A172 (cell line): ENCODE data around the gene CDSN. TPM values are rescaled to one million over a fixed set of nuclear protein-coding genes. Genes with fewer than 3 reads are reported as not detected.
A peak's percentile ranks its signal among the peaks of the same experiment; 100 is the strongest.
"Not testable (repeated sequence)": the region's sequence is repeated elsewhere in the genome, so short reads cannot be mapped to it uniquely, and the experiment has no call there.

Experiments used
- DNase-seq: peaks from one replicate; pipeline ENCODE4 v3.0.0-alpha.2; 2015; ENCODE audit warnings: low spot score
- total RNA-seq: library from RNA; depleted of rRNA; stranded (reverse); fragments of >200 nt; shearing (Covaris generic); gene quantifications from 2 replicates; pipeline ENCODE4 v1.2.3, GENCODE V29; 2014; rRNA removed

CDSN gene
- not detected in 2 replicates for total RNA-seq

DNA sequence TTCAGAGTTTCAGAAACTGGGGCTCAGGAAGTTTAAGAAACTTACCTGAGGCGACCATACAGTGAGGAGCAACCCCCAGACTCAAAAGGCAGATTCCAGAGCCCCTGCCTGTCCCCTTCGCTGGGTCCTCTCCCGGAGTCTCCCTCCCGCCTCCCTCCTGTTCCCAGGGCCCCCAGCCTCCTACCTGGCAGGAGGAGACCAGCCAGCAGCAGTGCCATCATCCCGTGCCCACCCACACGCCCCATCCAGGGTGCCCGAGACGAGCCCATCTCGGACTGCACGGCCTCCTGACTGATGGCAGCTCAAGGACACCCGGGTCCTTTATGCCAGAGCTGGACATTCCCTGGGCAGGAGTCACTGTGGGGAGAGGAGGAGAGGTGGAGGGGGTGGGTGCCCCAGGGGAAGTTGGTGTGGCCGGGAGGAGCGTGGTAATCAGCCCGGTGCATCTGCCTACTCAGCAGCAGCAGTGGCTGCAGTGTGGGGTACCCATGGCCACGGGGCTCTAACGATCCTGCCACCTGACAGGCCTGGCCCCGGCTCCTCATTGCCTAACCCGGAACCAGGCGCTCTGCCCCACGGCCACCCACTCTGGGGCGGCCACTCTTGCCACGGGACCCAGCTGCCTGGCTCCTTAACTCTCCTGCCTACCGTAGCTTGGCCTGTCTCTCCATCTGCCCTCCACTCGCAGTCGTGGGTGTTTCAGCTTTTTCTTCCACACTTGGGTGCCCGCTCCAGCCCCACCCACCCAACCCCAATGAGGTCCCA lies at the start of gene CDSN:
Gene CDSN, minus strand, starts transcription at position 296 of the 765 bp plus-strand sequence. Its CDS starts 27 bp downstream, at position 269.
- DNase-seq = no peak

DNA sequence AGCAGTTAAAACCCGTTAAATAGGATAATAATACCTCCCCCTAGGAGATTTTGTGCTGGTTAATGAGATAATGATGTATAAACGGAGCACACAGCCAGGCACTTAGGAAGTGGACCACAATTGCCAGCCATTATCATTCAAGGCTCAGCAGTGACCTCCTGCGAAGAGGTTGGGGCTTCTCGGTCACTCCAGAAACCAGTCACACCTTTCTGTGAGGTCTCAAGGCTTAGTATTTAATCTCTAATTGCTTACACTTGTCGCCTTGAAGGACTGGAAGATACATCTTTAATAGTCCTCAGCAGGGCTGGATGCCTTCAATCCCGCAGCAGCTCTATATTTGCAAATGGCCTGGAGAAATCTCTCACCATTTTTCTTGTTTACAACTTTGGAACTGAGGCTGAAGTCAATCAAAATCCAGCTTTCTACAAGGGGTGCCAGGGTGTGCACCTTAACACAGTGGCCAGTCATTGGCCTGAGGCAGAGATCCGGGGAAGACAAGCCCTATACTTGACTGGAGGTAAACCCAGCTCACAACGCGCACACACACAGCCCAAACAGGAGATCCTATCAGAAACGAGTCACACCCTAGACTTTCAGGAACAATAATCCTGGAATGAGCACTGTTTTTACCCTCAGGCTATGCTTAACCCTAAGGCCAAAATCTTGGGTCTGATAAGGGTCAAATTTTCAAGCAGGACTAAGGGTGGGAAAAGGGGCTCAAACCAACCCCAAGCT lies 49.0 kb upstream of the CDSN start:
- DNase-seq = no peak

- no peak for DNase-seq
Observed at GRCh38 chr6:31168606-31169005, 48.4 kb upstream of the CDSN start.

DNA sequence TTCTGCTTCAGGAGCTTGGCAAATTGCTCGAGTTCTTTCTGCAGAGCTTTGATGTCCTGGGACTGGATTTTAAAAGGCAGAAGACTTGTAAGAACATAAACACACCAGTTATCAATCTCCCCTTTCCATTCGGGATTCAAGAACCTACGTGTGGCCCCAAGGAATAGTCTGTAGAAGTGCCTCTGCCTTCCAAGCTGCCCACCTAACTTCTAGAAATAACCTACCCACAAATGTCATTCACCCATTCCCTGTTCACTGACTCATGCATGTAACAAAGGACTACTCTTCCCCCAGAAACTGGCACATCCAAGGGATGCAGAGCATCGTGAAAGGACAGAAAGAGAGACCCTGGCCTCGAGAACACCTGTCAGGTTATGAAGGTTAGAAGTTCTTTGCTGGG lies 45.7 kb upstream of the CDSN start:
- DNase-seq = no peak

DNA sequence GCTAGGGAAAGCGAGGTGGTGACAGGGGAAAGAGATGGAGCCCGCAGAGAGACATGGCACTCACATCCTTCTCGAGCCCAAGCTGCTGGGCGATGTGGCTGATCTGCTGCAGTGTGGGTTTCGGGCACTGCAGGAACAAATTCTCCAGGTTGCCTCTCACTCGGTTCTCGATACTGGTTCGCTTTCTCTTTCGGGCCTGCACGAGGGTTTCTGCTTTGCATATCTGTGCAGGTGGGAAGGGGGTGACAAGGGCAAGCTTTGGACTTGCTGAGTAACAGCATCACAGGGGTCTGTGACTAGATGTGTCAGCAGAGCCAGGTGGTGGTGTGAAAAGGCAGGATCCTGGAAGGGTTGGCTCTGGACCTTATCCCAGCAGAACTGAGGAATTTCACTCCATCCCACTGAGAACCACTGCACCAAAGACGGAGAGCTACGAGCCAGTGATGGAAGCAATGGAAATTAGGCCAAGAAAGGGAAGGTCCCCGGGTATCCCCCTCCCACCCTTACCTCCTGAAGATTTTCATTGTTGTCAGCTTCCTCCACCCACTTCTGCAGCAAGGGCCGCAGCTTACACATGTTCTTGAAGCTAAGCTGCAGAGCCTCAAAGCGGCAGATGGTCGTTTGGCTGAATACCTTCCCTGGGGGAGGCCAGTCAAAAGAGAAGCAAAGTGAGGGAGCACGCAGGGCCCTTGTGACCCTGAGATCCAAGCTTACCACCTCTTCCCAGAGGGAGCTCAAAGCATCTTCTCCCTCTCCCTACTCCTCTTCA lies 45.0 kb upstream of the CDSN start:
- not testable (repeated sequence) for DNase-seq

- not testable (repeated sequence) for DNase-seq
Observed at GRCh38 chr6:31164475-31165063, 44.3 kb upstream of the CDSN start.

GRCh38 chr6:31163922-31164321 lies 43.7 kb upstream of the CDSN start:
- DNase-seq = no peak

DNA sequence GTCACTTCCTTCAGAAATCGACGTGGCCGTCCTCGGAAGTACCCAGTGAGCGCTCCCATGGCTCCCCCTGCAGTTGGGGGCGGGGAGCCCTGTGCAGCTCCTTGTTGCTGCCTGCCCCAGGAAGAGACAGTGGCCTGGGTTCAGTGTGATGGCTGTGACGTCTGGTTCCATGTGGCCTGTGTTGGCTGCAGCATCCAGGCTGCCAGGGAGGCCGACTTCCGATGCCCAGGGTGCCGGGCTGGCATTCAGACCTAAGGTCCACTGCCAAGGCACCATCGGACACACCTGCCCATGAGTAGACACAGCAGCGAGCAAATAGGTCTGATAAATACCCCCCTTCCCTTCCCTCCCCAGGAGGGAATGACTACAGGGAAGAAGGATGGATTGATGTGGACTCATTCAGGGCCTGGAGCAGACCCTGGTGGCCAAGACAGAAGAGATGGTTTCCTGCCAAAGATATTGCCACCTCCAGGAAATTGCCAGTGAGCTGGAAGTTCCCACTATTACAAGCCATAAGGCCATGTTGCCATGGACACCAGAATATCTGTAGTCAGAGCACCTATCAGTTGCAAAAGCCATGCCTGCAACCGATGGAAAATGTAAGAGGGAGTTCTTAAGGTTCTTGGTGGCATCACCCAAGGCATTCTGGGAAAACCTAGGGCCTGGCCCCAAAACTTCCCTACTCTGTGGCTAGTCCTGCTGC lies 42.4 kb upstream of the CDSN start:
- no peak for DNase-seq

GRCh38 chr6:31161216-31162126 lies 41.2 kb upstream of the CDSN start:
- no peak for DNase-seq

DNA sequence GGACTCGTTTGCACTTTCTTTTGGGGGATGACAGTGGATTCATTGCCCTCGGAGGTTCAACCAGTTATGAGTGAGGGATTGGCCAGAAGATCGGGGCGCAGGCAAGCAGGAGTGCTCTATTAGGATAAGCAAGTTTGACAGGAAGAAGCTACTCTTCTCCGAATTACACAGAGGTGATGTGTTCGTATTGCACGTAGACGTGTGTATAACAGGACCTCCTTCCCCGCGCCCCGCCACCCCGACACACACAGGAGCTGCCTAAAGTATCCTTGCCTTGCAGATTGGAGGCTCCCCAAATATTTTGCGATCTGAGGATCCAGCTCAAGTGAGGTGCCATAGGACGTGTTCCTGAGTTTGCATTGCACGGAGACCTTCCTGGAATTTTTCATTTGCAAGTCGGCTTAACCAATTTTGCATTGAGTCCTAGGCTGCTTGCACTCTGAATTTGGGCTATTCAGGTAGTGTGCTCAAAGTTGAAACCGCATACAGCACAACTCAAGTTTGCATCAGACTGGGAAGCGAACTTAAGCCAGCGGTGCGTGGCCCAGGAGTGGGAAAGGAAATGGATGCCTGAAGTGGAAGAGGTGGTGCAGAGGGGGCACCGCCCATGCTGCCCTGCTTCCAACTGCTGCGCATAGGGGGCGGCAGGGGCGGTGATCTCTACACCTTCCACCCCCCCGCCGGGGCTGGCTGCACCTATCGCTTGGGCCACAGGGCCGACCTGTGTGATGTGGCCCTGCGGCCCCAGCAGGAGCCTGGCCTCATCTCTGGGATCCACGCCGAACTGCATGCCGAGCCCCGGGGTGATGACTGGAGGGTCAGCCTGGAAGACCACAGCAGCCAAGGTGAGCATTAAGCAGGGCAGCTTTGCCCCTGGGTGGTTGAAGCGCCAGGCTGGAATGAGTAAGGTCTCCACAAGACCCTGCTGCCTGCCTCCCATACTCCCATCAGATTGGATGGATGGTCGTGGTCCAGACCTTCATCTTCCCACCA lies 38.9 kb upstream of the CDSN start:
- peak; percentile 32 for DNase-seq

DNA sequence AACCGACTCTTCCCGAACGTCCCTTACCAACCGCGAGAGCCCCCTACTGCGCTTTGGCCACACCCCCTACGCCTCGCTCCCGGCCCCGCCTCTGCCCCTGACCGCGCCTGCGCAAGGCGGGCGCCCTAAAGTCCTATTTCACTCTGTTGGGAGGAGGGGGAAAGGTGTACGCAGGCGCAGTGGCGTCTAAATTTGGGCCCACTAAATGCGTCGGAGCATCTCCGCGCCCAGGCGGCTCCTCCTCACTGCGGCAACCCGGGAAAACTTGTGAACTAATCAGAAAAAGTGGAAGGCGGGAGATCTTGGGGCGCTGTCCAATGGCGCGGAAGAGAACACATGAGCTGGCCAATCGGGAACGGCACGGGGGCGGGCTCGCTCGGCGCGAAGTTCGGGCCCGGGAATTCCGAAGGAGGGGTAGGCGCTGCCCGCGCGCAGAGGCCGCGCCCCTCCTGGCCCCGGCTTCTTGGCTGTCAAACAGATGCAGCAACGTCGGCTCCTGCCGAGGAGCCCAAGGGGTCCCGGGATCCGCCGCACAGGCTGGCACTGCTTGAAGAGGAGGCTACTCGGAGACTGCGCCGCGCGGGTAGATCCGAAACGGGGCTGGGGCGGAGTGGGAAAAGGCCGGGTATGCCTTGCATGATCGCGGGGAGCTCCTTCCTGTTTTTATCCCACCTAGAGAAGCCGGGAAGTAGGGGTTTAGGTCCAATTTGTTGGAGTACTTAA lies 38.1 kb upstream of the CDSN start, which contains the start of gene TCF19:
Gene TCF19, plus strand, starts transcription at position 450 of the 723 bp plus-strand sequence. CDS start 881 bp downstream, outside the sequence.
- peak; percentile 98 for DNase-seq

GRCh38 chr6:31157513-31158139 lies 37.4 kb upstream of the CDSN start, which contains the start of gene CCHCR1:
Gene CCHCR1, minus strand, starts transcription at chr6:31157802. Its CDS starts 202 bp downstream, at chr6:31157600.
- DNase-seq = no peak

DNA sequence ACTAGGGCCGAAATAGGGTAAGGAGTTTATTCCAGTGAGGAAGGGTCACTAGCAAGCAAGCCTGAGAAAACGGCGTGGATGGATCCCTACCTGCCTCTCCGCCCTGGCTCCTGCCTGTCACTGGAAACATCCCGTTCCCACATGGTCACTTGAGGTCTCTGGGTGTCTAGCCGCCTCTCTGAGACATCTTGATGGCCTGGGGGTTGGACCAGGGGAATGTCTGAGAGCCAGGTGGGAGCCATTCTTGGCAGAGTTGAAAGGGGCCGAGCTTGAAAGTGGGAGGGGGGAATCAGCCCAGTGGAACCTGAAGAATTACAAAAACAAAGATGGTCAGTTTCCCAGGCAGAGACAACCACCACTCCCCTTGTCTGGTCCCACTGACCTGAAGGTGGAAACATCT lies 36.4 kb upstream of the CDSN start:
- DNase-seq = no peak

DNA sequence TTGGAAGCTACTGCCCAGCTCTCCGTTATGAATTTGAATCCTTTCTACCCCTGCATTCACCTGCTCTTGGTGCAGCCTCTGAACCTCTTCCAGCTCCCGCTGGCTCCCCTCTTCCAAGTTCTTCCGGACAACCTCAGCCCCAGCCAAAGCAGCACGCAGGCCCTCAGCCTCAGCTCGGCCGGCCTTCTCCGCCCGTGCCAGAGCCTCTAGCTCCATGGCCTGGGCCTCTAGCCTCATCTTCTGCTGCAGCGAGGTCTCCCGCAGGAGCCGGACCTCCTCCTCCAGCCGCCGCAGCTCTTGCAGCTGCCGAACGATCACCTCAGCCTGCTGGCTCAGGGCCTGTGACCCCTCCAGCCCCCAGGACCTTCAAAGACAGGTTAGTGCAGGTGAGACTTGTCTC lies 34.2 kb upstream of the CDSN start:
- no peak for DNase-seq

DNA sequence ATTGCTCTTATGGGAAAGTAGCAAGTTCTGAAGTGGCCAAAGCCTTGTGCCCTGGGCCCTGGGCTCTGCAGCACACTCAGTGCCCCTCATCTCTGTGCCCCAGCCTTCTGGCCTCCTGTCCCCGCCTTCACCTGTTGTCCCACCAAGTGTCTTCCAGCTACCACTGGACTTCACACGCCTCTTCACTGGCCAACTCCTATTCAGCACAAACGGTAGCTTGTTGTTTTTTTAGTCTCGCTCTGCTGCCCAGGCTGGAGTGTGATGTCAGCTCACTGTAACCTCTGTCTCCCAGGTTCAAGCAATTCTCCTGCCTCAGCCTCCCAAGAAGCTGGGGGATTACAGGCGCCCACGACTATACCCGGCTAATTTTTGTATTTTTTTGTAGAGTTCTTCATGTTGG lies 32.5 kb upstream of the CDSN start:
- no peak for DNase-seq

DNA sequence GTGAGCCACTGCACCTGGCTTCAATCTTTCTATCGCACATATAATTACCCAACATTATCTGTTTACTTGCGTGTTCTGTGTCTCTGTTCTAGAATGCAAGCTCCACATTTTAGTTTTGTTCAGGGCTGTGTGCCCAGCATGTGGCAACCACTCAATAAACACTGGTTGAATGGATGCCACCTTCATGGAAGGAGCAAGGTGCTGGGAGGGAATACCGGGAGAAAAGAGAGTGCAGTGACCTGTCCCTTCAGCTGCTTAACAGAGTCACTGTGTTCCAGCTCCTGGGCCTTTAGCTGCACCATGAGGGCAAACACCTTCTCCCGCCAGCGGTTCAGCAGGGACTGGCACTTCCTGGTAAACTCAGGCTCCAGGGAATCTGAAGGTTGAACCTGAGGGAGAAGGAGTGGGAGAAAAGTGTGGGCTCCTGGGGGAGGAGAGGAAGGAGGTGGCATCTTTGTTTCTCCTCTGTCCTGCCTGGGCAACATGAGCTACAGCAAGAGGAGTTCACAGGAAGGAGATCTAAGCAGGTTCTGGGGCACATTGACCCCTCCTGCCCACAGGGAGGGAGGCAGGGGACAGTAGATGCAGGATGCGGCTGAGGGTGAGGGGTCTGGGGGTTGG lies 29.7 kb upstream of the CDSN start:
- DNase-seq = no peak

DNA sequence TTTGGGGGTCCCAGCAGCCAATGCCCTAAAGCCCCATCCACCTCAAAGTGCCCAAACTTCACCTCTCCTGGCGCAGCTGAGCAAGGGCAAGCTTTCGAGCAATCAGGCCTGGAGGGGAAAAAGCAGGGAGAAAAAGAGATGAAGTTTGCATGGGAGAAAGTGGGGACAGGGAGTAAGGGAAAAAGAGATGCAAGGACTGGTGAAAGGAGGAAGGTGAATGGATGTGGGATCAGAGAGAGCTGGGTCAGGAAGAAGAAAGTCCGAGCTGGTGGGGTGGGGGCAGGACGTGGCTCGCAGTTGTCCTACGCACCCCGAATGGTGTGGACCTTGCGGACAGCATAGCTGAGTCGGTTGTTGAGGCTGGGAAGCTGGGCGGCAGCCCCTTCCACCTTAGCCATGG lies 25.1 kb upstream of the CDSN start:
- DNase-seq = no peak
